GM04503 (cell line): ENCODE measurements around the gene LGALSL.

Experiments
- DNase-seq: peaks from one replicate; pipeline ENCODE4 v3.0.0-alpha.2; 2012; ENCODE audit warnings: low read depth

LGALSL gene

DNA sequence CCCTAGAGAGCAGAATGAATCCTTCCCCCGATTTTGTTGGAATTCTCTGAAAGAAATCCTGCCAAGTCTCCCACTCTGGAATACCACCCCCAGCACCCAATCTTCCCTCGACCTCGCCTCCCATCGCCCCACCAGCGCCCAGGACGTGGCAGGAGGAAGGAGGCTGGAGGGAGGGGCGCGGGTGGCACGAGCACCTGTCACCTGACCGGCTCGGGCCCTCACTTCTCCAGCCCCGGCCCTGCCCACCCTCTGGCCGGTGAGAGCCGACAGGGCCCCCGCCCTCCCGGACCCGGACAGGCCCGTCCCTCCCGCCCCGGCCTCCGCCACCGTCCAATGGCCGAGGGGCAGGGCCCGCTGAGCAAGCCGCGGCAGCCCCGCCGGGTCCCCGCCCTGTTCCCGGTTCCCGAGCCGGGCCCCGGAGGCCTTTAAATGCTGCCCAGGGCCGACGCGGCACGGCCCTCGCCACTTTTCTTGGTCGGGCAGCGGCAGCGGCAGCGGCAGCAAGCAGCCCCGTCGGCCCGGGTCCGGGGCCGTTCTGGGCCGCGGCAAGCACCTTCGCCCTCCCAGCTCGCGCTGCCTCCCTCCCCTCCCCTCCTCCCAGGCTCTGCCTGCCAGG lies at the start of gene LGALSL:
Gene LGALSL (plus strand): TSS at position 393 of the 616 bp plus-strand sequence. CDS start 384 bp downstream, outside the sequence.
- DNase-seq = no peak

DNA sequence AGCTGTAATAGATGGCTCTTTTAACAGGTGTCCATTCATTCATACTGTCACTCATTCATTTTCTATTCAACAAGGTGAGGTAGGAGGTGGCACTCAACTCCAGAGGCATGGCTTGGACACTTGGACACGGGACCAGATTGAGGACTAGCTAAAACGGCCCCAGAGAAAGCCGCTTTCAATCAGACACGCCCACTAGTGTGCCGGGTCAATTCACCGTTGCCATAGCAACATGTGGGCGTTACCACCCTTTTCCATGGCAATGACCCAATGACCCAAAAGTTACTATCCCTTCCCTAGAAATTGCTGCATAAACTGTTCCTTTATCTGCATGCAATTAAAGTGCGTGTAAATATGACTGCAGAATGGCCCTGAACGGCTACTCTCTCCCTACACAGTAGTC lies 49.2 kb upstream of the LGALSL start:
- no peak for DNase-seq

DNA sequence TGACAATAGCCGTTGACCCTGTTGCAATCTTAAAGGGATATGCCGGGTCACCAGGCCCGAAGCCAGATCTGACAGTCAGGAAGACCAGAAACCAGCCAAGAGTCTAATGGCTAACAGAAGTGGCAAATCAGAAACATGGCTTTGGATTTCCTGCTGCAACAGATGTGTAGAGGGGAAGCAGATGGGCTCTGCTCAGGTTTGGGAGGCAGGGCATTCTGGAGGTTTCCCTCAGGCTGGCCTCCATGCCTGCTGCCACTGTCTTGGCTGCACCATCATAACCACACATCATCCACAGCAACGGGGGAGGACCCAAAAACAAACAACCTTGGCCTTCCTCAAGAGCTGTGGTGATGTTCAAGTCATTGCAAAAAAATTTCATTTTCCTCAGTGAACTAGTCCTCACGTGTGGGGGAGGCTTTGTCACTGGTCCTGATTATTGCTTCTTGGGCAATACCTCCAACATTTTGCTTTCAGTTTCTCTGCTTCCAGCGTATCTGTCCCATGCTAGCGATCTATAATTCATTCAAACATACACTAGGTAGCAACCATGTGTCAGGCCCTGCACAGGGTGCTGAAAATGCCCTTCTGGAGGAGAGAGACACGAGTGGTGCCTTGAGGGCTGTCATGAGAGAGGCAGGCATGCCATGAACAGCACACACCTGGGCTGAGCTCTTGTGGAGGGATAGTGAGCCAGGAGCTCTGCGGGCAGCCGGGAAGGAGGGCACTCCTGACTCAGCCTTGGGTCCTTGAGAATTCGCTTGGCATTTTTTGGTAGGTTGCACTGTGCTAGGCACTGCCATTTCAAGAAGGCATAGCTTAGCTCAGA lies 48.2 kb upstream of the LGALSL start:
- DNase-seq = peak; percentile 87

DNA sequence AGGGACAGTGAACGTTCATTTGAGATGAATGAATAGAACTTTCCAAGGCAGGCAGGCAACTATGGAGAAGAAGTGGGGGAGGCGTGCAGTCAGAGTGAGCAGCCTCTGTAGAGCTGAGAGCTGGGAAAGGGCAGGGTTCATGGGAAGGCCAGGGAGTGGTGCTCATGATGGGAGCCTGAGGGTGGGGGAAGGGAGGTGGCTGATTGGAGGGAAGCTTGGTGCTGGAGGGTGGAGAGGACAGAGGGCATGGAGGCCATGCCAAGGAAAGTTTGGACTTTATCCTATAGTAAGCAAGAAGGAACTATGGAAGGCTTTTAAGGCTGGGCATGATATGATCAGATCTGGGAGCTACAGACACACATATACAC lies 47.6 kb upstream of the LGALSL start:
- no peak for DNase-seq

DNA sequence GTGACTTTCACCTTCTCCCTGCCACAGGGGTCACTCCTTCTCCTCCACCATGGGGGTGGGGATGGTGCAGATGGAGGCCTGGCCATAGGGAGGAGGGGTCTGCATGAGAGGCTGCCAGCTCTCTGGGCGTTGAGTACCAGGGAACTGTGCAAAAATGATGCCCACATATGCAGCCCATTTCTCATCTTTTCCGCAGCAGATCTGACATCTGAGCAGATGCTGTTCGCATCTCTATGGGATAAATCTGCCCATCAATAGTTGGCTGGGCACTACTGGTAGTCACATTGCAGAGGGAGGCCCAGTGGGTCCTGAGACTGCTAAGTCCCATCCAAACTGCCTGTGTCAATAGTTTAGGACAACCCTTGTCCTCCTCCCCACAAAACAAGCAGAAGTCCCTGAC lies 45.9 kb upstream of the LGALSL start:
- DNase-seq = no peak

DNA sequence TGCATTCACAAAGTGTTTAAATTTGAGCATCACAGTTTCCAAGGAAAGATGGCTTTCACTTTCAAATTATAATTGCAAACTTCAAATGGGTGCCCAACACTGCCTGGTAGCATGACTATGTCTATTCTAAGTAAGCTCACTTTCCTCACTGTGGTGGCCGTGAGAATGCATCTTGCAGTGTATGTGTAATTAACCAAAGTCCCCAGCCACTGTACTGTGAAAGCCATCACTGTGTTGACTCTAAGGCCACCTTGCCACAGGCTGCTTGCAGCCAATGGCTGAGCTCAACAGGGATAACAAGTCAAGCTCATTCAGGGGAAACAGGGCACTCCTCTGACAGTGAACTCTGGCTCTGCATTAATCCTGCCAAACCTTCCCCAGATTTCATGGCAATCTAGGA lies 43.3 kb upstream of the LGALSL start:
- no peak for DNase-seq

DNA sequence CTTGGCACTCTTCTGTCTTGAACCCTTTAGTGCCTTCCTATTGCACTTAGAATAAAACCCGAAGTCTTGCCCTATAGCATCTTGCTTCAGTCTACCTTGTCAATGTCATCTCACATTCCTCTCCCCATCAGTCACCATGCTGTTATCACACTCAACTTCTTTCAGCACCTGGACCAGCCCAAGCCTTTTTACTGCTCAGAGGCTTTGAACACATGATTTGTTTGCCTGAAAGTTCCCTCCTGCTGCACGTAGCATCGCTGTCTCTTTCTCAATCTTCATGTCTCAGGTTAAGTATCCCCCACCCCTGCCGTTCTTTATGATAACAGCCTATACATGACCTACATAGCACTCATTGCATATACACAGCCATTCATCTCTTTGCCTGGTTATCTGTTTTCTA lies 41.3 kb upstream of the LGALSL start:
- DNase-seq = no peak

DNA sequence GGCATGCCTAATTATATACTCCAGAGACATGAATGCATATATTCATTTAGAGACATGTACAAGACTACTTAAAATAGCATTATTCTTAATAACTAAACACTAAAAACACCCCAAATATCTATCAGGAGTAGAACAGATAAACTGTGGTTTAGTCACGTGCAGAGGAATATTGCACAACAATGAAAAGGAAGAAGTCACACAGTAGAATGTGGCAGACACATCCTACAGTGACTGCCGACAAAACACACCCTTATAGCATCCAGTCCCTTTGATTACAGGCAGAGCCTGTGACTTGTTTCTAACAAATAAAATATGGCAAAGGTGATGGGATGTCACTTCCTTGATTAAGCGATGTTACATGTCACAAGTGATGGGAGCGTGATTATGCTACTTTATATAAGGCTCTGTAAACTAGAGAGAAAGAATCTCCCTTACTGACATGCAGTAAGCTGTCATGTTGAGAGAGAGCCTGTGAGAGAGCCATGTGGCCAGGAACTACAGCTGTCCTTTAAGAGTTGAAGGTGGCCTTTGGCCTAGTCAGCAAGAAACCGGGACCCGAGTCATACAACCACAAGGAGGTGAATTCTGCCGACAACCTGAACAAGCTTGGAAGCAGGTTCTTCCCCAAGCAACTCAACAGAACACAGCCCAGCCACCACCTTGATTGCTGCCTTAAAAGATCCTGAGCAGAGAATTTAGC lies 39.1 kb upstream of the LGALSL start:
- no peak for DNase-seq

DNA sequence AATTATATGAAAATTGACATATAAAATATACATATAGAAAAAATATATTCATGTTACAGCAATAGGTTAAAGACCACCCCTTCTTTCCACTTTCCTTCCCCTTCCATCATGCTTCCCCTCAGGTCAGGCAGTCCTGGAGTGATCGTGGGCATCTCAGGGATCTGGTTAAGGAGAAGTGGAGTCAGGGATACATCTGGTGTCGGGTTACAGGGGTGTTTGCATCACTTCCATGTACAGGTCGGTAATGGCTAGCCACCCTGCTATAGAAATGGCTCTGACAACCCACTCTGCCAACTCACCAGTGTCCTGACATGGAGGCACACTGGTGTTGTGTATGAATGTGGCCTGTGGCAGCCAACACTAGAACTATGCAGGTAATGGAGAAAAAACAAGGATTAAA lies 36.3 kb upstream of the LGALSL start:
- DNase-seq = no peak

DNA sequence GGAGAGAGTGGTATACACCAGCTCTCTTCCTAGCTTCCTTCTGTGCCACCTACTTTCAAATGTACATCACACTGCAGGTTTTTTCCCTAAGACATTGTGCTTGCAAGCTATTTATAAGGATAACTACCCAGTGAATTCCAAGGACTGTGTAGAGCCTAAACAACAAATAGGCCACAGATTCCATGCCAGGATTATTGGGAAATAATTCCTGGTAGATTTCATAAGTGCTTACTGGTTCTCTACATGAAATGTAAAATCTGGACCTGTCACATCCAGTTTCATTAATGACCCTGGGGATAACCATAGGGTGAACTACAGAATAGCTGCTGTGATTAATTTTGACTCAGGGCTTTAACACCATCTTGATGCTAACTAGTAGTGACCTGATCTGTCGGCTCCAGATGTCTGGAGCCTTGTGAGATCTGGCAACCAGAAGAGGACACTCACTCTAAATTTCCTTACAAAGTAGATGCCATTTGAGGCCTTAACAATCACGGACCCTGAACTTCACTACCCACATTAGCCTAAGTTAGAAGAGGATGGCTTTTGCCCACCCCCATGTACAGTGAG lies 34.3 kb upstream of the LGALSL start:
- no peak for DNase-seq

DNA sequence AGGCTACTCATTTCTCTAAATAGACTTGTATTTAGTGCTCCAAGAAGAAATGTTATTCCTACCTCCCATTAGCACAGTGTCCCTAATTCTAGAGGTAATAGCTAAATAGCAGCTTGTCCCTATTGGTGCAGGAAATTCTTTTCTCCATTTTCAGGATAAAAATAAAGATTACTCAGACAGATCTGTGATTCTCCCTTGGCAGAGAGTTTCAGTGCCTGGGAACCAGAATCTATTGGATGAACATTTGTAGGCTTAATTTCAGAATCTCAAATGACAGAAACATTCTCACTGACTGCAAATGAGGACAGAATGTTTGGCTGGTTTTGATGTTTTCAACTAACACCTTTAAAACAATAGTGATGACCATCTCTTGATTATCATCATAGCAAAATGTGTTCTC lies 33.3 kb upstream of the LGALSL start:
- no peak for DNase-seq

DNA sequence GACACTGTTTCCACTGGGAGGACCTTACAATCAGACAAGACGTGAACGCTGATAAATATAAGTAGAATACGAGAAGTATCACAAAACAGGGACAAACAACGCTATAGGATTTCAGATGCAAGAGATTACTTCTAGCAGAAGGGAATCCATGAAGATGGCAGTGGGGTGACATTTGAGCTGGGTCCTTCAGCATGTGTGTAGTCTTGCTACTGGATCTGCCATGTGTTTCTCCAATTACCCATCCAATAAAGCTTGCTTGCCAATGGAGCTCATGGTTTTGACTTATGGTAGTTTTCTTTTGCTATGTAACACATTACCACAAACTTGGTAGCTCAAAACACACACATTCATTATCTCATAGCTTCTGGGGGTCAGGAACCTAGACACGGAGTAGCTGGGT lies 32.8 kb upstream of the LGALSL start:
- no peak for DNase-seq

DNA sequence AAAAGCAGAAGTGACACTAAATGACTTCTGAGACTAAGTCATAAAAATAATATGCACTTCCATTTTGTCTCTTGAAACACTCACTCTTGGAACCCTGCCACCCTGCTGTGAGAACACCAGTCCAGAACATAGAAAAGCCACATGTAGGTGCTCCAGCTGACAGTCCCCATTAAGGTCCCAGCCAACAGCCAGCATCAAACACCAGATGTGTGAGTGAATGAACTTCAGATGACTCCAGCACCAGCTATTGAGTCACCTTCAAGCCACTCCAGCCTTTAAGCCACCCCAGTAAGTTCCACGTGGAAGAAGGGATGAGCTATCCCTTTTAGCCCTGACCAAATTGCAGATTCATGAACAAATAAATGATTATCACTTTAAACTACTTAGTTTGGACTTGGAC lies 31.5 kb upstream of the LGALSL start:
- DNase-seq = no peak

DNA sequence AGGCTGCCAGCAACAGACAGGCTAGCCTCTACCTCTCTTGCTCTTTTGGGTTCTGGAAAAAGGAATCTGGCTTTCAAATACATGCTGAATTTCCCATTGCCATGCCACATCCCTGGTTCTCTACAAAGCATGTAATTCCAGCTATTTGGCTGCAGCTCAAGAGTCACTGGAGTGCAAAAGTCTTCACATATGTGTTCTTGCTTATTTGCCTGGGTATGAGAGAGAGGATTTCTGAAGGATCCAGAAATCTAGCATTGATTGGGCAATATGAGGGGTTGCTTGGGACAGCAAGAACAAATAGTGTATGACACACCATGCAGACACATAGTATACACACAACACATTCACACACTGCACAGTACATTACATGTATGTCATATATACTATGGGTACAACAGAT lies 30.7 kb upstream of the LGALSL start:
- no peak for DNase-seq

DNA sequence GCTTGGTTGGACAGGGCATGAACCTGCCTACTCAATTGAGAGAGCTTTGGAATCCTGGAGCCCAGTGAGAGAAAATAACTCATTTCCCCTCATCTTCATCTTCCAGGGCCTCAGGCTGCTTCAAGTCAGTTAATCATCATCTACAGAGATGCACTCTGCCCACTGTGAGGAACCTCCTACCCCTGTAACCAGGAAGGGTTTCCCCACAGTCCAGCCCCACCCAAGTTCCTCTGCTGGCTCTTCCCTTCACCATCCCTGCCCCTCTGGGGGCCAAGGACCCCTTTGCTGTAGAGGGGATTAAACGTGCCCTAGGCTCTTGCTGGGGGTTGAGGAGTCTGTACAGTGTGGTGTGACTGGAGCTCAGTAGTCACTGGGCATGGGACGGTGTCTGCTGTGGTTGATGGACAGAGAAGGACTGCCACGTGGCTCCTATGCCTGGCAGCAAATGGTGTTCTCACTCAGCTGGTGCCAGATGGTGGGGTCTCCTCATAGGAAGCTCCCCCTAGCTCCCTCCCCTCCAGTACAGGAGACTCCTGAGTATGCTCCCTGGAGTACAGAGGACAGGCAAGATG lies 29.5 kb upstream of the LGALSL start:
- no peak for DNase-seq

DNA sequence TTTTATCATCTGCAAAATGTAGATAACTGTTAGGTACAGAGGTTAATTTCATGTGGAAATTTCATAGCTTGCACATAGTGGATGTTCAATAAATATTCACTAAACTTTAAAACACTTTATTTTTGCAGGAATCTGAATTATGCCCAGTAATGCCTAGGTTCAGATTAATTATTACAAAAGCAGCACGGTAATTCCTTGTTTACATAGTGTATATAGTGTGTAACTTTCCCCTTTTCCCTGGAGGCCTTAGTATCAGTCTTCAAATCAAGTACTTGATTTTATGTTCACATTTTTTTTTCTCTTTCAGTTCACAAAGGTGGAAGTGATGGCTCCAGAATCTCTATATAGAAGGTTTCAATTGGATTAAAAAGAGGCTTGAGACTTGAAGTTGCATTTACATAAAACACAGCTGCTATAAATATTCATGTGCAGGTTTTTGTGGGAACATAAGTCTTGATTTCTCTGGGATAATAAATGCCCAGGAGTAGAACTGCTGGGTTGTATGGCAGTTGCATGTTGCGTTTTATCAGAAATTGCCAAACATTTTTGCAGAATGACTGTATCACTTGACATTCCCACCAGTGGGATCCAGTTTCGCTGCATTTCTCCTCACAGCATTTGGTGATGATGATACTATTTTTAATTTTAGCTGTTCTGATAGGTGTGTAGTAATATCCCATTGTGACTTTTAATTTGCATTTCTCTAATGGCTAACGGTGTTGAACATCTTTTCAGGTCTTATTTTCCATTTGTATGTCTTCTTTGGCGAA lies 27.6 kb upstream of the LGALSL start:
- no peak for DNase-seq

DNA sequence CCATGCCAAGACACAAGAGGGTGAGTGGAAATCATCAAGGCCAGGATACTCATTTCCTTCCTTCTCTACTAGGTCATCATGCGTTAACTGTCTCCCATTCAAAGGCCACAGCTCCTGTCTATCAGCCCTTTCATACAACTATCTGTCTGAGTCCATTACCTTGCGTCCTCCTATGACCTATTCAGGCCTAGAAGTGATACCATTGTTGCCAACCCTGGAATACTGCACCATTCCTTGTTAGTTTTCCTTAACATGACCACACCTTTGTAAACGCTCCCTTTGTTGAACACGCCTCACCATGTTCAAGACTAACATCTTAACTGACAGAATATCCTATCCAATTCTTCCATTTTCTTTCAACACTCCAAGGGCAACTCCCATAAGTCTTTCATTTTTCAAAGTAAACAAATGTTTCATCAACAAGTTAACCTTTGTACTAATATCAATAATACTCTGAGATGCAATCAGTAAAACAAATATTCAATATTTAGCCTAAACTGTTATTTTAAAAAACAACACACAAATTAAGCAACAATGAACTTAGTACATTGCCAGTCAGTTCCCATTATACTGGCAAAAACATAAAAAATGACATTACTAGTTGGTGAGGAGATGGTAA lies 19.8 kb upstream of the LGALSL start:
- no peak for DNase-seq

DNA sequence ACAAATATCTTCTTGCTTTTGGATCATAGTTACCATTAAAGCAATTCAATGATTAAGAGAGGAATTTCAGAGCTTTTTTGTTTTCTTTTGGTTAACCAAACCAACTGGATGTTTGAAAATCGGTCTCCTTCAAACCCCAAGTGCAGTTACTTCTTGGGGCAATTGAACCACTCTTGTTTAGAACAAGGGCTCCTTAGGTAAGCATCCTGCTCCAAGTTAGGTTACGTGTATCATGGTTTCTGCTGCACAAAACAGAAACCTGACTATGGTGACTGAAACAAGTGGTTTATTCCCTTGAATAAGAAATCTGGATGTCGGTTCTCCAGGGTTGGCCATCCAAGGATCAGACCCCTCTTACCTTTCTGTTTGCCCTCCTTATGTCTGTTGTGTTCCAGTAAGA lies 16.1 kb upstream of the LGALSL start:
- no peak for DNase-seq

DNA sequence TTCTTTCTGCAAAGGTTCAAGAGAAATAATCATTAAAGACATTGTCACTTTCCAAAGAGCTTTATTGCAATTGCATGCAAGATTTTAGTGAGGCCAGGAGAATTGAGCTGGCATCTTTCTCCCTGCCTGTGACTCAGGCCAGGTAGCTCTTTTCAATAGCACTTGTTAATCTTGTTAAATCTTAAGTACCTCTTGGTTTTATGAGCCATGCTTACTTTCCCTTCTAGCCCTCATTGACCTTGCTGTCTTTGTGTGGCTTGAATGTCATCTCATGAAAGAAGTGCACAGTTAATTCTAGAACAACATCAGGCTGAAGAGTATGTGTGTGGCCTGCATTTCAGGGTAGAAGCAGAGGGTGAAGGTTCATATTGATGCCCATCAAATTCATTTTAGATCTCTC lies 14.8 kb upstream of the LGALSL start:
- DNase-seq = no peak

DNA sequence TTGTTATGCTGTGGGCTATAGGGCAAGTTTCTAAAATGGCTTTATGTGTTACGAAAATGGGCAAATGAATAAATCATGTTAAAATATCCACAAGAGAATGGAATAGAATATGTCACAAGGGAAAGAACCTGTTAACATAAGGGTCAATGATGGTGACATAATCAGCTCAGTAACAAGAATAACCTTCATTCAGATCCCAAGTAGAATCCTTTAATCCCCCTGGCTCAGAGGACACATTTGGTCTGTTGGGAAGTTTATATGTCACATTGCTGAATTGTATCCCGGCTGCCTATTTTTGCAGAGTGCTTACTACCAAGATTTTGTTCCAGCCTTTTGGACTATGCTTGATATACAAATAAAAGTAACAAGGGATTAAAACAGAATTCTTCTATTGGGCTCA lies 13.1 kb upstream of the LGALSL start:
- no peak for DNase-seq

DNA sequence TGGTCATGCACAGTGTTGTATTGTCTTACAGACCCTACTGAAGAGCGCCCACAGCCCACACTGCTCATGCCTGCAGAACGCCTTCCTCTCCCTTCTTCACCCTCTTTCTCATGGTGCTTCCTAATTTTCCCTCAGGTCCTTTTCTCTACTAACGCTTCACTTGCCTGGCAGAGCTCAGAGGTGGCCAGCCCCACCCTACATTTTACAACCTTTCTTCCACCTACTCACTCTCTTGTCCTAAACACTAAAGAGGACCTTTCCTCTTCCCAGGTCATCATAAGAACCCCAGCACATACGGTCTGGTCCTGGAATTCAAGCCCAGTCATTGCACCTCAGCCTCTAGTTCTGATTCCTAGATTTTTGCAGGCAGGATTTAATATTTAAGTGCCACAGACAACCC lies 11.7 kb upstream of the LGALSL start:
- no peak for DNase-seq
